Suprapubic skin (tissue), 4 donors: ENCODE data around the gene CNOT2.

ENCODE experiments used
- CTCF ChIP-seq, 2 donors: fragments of 200-600 bp in 1 of 2; fragments of 450-650 bp in 1 of 2; sonication (generic) in 1 of 2; IDR thresholded peaks; one replicate each; pipeline ENCODE4 v1.5.1; 2016 to 2019; ENCODE audit warnings: antibody characterized with exemption in 2 of 2, mild to moderate bottlenecking in 1 of 2, moderate library complexity in 1 of 2
- EP300 ChIP-seq: sonication (generic); formaldehyde crosslinking; IDR thresholded peaks from one replicate; pipeline ENCODE4 v1.6.1; 2017; ENCODE audit warnings: antibody characterized with exemption
- POLR2A ChIP-seq, 2 donors: fragments of 450-650 bp; IDR thresholded peaks; one replicate each; pipeline ENCODE4 v1.6.1; 2017; ENCODE audit warnings: antibody characterized with exemption in 2 of 2, mild to moderate bottlenecking in 2 of 2, moderate library complexity in 2 of 2
- POLR2AphosphoS5 ChIP-seq, 3 donors: sonication (generic); formaldehyde crosslinking; IDR thresholded peaks; one replicate each; pipeline ENCODE4 v1.6.1; 2017; ENCODE audit warnings: antibody characterized with exemption in 3 of 3

DNA sequence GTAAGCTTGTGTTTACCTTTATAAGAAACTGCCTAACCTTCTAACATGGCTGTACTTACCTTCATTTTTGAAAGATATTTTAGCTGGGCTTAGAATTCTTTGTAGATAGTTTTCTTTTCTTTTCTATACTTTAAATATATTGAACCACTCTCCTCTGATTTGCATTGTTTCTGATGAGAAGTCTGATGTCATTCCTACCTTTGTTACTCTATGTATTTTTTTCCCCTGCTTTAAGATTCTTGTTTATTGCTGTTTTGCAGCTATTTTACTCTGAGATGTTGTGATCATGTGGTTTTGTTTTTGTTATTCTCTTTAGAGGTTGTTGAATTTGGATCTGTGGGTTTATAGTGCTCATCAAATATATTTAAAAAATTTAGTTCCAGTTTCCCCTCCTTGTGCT lies 31.8 kb downstream of the CNOT2 start:
- TF ChIP-seq EP300: no peak
- no peak for TF ChIP-seq POLR2AphosphoS5 (IDR thresholded peaks at IDR 0.05)
- no peak for TF ChIP-seq CTCF (IDR thresholded peaks at IDR 0.05)
- TF ChIP-seq POLR2A (IDR thresholded peaks at IDR 0.05): no peak
